Breast epithelium (tissue), 4 donors: ENCODE results near the gene CCDC33. TPM values are rescaled to one million over a fixed set of nuclear protein-coding genes. Genes with fewer than 3 reads are reported as not detected.

Experiments
- DNase-seq, 2 donors: peaks; one replicate each; pipeline ENCODE4 v3.0.0-alpha.2; 2019; ENCODE audit warnings: low spot score in 2 of 2
- H3K27ac ChIP-seq, 2 donors: fragments of 200-600 bp; sonication (generic) in 1 of 2; one replicate each; pipeline ENCODE4 v1.5.1; 2016 to 2019; ENCODE audit warnings: mild to moderate bottlenecking in 1 of 2
- H3K27me3 ChIP-seq, 2 donors: fragments of 200-600 bp; sonication (generic) in 1 of 2; one replicate each; pipeline versions ENCODE4 v1.5.1 to v1.6.0; 2017 to 2019; ENCODE audit warnings: control low read depth in 1 of 2, mild to moderate bottlenecking in 1 of 2
- H3K36me3 ChIP-seq: fragments of 200-600 bp; one replicate; pipeline ENCODE4 v1.5.1; 2019
- H3K4me1 ChIP-seq, 2 donors: fragments of 200-600 bp; sonication (generic); one replicate each; pipeline ENCODE4 v1.5.1; 2016 to 2019; ENCODE audit warnings: control low read depth in 1 of 2
- H3K4me3 ChIP-seq, 3 donors: fragments of 200-600 bp; sonication (generic); 1 replicate in 2 of 3; 2 replicates in 1 of 3; pipeline ENCODE4 v1.5.1; 2016 to 2019; ENCODE audit warnings: mild to moderate bottlenecking in 3 of 3, moderate library complexity in 2 of 3
- H3K9me3 ChIP-seq, 2 donors: fragments of 200-600 bp; sonication (generic) in 1 of 2; one replicate each; pipeline ENCODE4 v1.5.1; 2016 to 2019; ENCODE audit warnings: control low read depth in 1 of 2
- POLR2A ChIP-seq: fragments of 450-650 bp; IDR thresholded peaks from one replicate; pipeline ENCODE4 v1.6.1; 2016; ENCODE audit warnings: antibody characterized with exemption, mild to moderate bottlenecking, moderate library complexity
- POLR2AphosphoS5 ChIP-seq, 3 donors: sonication (generic); formaldehyde crosslinking; IDR thresholded peaks; one replicate each; pipeline ENCODE4 v1.6.1; 2017; ENCODE audit warnings: antibody characterized with exemption in 3 of 3
- intact Hi-C: fragments of 100-400 bp; cut with DNase I; formaldehyde crosslinking; loops from one replicate; pipeline ENCODE4 v1.15.1; 2023; ENCODE audit warnings: low total_unique reads
- total RNA-seq, 3 donors: library from RNA; depleted of rRNA; stranded (reverse); fragments of >200 nt; gene quantifications; one replicate each; pipeline ENCODE4 v1.1.0, GENCODE V29; 2016
- TF ChIP-seq, protein P1 (sequence below), 3 donors: fragments of 450-650 bp; IDR thresholded peaks; one replicate each; pipeline ENCODE4 v1.5.1; 2016 to 2017; ENCODE audit warnings: antibody characterized with exemption in 3 of 3, mild to moderate bottlenecking in 3 of 3, moderate library complexity in 3 of 3

CCDC33 gene
- total RNA-seq, 3 donors from 2014 or later: 0.33 TPM; not detected in 2

GRCh38 chr15:74213858-74214284 lies 22.3 kb upstream of the CCDC33 start:
- DNase-seq: no peak
- H3K4me3 ChIP-seq: no peak overlapping the region
- intact Hi-C loops: no loop called here
- no peaks in the 10 kb centered on the region for H3K9me3 ChIP-seq
- no peak overlapping the region for H3K27ac ChIP-seq
- no peaks in the 10 kb centered on the region for H3K27me3 ChIP-seq
- H3K4me1 ChIP-seq: no peaks in the 10 kb centered on the region
- TF ChIP-seq POLR2AphosphoS5 (IDR thresholded peaks at IDR 0.05): no peak
- no peak for TF ChIP-seq POLR2A
- TF ChIP-seq, protein P1, sequence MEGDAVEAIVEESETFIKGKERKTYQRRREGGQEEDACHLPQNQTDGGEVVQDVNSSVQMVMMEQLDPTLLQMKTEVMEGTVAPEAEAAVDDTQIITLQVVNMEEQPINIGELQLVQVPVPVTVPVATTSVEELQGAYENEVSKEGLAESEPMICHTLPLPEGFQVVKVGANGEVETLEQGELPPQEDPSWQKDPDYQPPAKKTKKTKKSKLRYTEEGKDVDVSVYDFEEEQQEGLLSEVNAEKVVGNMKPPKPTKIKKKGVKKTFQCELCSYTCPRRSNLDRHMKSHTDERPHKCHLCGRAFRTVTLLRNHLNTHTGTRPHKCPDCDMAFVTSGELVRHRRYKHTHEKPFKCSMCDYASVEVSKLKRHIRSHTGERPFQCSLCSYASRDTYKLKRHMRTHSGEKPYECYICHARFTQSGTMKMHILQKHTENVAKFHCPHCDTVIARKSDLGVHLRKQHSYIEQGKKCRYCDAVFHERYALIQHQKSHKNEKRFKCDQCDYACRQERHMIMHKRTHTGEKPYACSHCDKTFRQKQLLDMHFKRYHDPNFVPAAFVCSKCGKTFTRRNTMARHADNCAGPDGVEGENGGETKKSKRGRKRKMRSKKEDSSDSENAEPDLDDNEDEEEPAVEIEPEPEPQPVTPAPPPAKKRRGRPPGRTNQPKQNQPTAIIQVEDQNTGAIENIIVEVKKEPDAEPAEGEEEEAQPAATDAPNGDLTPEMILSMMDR (IDR thresholded peaks at IDR 0.05): no peak
- no peaks in the 10 kb centered on the region for H3K36me3 ChIP-seq

DNA sequence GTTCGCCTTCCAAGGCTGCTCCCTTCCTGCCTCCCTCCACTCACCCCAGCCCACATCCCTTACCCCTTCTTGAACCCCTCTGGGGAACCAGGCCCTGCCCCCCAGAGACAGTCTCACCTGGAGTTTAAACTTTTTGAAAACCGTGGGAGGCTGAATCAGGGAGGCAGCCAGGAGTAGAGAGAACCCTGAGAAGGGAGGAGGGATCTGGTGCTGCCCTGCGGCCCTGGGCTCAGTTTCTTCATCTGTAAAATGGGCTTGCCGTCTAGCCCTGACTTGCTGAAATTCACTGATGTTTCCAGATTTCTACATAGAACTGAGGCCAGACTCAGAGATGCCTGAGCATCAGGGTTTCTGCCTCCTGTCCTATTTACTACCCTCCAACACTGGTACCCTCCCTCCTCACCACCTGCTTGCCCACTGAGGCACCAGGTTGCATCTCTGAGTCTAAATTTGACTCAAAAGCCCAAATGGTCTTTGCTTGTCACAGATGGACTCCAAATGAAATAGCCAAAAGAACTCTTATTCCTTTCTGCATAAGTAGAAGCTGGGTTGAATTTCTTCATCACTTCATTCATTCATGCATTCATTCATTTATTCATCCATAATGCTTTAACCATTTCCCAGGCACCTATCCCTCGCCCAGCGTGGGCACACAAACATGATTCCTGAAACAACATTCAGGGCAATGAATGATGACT lies 21.7 kb upstream of the CCDC33 start:
- TF ChIP-seq, protein P1 (IDR thresholded peaks at IDR 0.05): no peak
- H3K9me3 ChIP-seq: no peaks in the 10 kb centered on the region
- no peaks in the 10 kb centered on the region for H3K27me3 ChIP-seq
- H3K4me1 ChIP-seq: no peaks in the 10 kb centered on the region
- no peak overlapping the region for H3K27ac ChIP-seq
- no peak overlapping the region for H3K4me3 ChIP-seq
- intact Hi-C loops: no loop called here
- H3K36me3 ChIP-seq: no peaks in the 10 kb centered on the region
- DNase-seq: no peak

DNA sequence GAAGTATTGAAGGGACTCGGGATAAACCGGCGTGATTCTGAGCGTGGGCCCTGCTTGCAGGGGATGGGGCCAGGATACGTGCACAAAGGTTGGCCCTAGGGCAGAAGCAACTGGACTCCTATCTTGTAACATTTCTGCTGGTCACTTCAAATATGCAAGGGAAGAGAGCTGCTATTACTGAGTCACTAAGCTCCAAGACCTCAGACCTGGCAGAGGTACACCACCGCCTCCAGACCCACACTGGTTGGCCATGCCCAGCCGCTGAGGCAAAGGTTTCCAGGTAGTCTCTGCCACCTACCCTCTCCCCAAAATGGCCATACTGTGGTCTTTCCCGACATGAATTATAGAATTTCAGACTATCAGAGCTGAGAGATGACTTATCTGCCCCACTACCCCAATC lies 20.2 kb upstream of the CCDC33 start:
- H3K9me3 ChIP-seq: no peaks in the 10 kb centered on the region
- no peak overlapping the region for H3K4me3 ChIP-seq
- no peak for DNase-seq
- no peaks in the 10 kb centered on the region for H3K4me1 ChIP-seq
- H3K27me3 ChIP-seq: no peaks in the 10 kb centered on the region
- intact Hi-C loops: no loop called here
- no peaks in the 10 kb centered on the region for H3K36me3 ChIP-seq
- H3K27ac ChIP-seq: no peak overlapping the region
- TF ChIP-seq POLR2AphosphoS5 (IDR thresholded peaks at IDR 0.05) (no peak), POLR2A (no peak)
- TF ChIP-seq, protein P1 (IDR thresholded peaks at IDR 0.05): no peak

GRCh38 chr15:74216949-74217348 lies 19.2 kb upstream of the CCDC33 start:
- no peak overlapping the region for H3K4me3 ChIP-seq
- intact Hi-C loops: no loop called here
- no peak overlapping the region for H3K27ac ChIP-seq
- no peak for DNase-seq
- no peaks in the 10 kb centered on the region for H3K9me3 ChIP-seq
- no peak for TF ChIP-seq POLR2A
- TF ChIP-seq, protein P1 (IDR thresholded peaks at IDR 0.05): no peak
- TF ChIP-seq POLR2AphosphoS5 (IDR thresholded peaks at IDR 0.05): no peak
- no peaks in the 10 kb centered on the region for H3K36me3 ChIP-seq
- no peaks in the 10 kb centered on the region for H3K4me1 ChIP-seq
- no peaks in the 10 kb centered on the region for H3K27me3 ChIP-seq

DNA sequence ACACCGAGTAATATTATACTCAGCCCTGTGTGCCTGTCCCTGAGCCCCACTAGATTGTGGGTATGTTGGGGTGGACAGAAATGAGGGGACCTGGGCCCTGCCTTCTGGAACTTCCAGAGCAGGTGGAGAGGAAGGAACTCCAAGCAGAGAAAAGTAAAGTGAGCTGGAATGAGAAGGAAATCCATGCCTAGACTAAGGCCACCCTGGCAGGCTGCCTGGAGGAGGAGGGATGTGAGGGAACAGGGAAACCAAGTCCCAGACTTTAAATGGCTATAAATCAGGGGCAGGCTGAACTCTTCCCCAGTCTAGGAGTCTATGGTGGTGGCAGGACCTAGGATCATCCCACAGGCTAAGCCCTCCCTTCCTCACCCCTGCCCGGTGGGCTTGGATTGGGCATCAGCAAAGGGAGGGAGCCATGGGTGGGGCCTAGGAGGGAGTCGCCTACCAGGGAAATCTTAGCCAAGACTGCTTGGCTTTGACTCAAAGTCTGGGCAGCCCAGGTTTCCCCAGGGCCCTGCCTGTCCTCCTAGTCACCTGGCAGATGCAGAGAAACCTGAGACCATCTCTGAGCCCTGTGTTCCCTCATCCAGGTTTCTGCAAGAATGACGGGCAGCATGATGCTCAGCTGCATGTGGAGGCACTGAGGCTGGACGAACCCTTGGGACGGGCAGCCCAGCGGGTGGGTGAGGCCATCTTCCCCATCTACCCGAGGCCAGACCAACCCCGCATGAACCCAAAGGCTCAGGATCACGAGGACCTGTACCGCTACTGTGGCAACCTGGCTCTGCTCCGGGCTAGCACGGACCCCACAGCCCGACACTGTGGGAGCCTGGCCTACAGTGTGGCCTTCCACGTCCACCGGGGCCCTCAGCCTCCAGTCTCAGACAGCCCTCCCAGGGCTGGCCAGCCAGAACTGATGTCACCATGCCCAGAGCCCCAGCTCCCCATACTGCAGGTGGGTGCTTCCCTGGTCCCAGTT lies 17.9 kb upstream of the CCDC33 start:
- H3K36me3 ChIP-seq: no peaks in the 10 kb centered on the region
- DNase-seq: no peak
- no peaks in the 10 kb centered on the region for H3K4me1 ChIP-seq
- no peaks in the 10 kb centered on the region for H3K27me3 ChIP-seq
- intact Hi-C loops: no loop called here
- no peaks in the 10 kb centered on the region for H3K9me3 ChIP-seq
- TF ChIP-seq POLR2AphosphoS5 (IDR thresholded peaks at IDR 0.05) (no peak), POLR2A (no peak)
- TF ChIP-seq, protein P1 (IDR thresholded peaks at IDR 0.05): no peak
- no peak overlapping the region for H3K4me3 ChIP-seq
- H3K27ac ChIP-seq: no peak overlapping the region
